Mesothelial cell of epicardium (in vitro differentiated cells): ENCODE measurements around the gene MGAT5. TPM values are rescaled to one million over a fixed set of nuclear protein-coding genes. Genes with fewer than 3 reads are reported as not detected.

Source experiments
- DNase-seq, 2 experiments: peaks; one replicate each; pipeline ENCODE4 v3.0.0; 2021; ENCODE audit warnings: low spot score in 2 of 2; ENCODE audit not compliant: unreplicated experiment in 2 of 2
- H3K27ac Mint-ChIP-seq: 2 replicates; pipeline ENCODE4 v1.8.0; 2021; ENCODE audit warnings: mixed read lengths
- H3K27me3 Mint-ChIP-seq: 2 replicates; pipeline ENCODE4 v1.8.0; 2021; ENCODE audit warnings: low read depth, mixed read lengths
- H3K36me3 Mint-ChIP-seq: 2 replicates; pipeline ENCODE4 v1.8.0; 2021; ENCODE audit warnings: mixed read lengths
- H3K4me1 Mint-ChIP-seq: 2 replicates; pipeline ENCODE4 v1.8.0; 2021; ENCODE audit warnings: mixed read lengths
- H3K4me3 Mint-ChIP-seq: 2 replicates; pipeline ENCODE4 v1.8.0; 2021; ENCODE audit warnings: mild to moderate bottlenecking, moderate library complexity, mixed read lengths
- H3K9me3 Mint-ChIP-seq: 2 replicates; pipeline ENCODE4 v1.8.0; 2021; ENCODE audit warnings: mixed read lengths
- total RNA-seq: library from RNA; stranded (reverse); gene quantifications from 3 replicates; pipeline ENCODE4 v1.2.1, GENCODE V29; 2021
- TF ChIP-seq, protein P1 (sequence below): fragments of 200-600 bp; sonication (generic); IDR thresholded peaks from one replicate; pipeline ENCODE4 v1.5.0; 2021; ENCODE audit warnings: antibody characterized with exemption; ENCODE audit not compliant: unreplicated experiment

The MGAT5 gene
- total RNA-seq, 1 donor from 2014 or later, result 41.1 TPM

DNA sequence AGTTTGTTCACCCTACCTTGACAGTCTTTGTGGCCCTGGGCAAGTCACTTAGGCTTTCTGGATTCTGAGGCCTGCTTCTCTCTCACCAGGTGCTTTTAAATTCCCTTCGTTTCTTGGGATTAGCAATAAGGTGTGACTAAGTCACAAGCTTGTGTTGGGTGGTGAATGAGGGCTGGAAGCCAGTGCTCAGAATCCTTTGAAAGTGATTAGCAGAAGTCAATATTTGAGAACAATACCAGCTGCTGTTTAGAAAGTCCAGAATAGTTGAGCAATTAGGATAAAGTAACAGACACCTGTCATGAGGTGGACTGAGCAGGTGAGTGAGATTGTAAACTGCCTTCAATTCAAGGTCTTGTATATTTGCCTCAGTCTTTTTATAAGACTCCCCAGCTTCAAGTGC lies 19.3 kb upstream of the MGAT5 start:
- no peak overlapping the region for H3K27ac Mint-ChIP-seq
- peaks cover 12% of the 10 kb centered on the region for H3K9me3 Mint-ChIP-seq
- TF ChIP-seq, protein P1, sequence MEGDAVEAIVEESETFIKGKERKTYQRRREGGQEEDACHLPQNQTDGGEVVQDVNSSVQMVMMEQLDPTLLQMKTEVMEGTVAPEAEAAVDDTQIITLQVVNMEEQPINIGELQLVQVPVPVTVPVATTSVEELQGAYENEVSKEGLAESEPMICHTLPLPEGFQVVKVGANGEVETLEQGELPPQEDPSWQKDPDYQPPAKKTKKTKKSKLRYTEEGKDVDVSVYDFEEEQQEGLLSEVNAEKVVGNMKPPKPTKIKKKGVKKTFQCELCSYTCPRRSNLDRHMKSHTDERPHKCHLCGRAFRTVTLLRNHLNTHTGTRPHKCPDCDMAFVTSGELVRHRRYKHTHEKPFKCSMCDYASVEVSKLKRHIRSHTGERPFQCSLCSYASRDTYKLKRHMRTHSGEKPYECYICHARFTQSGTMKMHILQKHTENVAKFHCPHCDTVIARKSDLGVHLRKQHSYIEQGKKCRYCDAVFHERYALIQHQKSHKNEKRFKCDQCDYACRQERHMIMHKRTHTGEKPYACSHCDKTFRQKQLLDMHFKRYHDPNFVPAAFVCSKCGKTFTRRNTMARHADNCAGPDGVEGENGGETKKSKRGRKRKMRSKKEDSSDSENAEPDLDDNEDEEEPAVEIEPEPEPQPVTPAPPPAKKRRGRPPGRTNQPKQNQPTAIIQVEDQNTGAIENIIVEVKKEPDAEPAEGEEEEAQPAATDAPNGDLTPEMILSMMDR, result no peak
- peaks cover 3% of the 10 kb centered on the region for H3K36me3 Mint-ChIP-seq
- DNase-seq, result no peak
- no peaks in the 10 kb centered on the region for H3K27me3 Mint-ChIP-seq
- H3K4me3 Mint-ChIP-seq, result no peak overlapping the region
- peaks cover 28% of the 10 kb centered on the region for H3K4me1 Mint-ChIP-seq

DNA sequence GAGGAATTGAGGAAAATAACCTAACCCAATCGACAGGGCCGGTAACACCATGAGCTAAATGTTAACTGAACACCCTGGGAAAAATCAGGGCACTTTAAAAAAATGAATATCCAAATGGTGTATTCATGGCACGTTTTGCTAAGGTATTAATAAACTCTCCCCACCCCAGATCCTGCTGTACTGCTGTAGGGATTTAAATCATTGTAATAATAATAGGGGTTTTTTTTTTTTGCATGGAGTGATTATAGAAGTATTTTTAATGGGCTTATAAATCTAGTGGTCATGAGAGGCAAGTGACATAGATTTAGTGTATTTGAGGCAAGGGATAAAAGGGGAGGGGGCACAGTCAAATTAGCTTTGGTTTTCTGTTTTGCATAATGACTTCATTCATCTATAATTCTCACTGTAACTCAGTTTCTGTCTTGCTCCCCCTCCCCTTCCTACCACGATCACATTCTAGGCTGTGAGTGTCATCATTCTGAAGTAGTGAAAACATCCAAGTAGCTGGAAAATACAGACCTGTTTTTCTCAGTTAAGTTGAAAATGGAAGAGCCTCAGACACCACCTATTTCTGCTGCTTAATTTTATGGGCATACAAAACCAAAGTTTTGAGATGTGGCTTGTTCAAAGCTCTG lies 18.2 kb upstream of the MGAT5 start:
- peak overlapping the region; percentile 77 for H3K27ac Mint-ChIP-seq
- TF ChIP-seq, protein P1, result no peak
- H3K4me3 Mint-ChIP-seq, result no peak overlapping the region
- H3K36me3 Mint-ChIP-seq, result no peaks in the 10 kb centered on the region
- DNase-seq, result no peak
- H3K27me3 Mint-ChIP-seq, result no peaks in the 10 kb centered on the region
- peaks cover 28% of the 10 kb centered on the region for H3K4me1 Mint-ChIP-seq
- H3K9me3 Mint-ChIP-seq, result peaks cover 5% of the 10 kb centered on the region

DNA sequence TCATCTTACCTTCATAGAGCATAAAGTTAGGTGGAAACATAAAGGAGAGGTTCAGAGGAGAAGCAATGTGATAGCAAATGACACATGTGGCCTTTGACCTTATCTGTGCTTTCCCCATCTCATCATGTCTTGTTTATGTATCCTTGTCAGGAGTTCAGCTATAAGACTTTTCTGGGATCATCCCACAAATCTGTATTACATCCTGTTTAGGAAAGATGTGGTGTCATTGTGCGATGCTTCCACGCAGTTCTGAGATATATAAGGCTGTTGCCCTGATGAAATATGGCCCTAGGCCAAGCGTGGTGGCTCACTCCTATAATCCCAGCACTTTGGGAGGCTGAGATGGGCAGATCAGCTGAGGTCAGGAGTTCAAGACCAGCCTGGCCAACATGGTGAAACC lies 15.5 kb upstream of the MGAT5 start:
- no peaks in the 10 kb centered on the region for H3K27me3 Mint-ChIP-seq
- no peak overlapping the region for H3K27ac Mint-ChIP-seq
- H3K4me3 Mint-ChIP-seq, result no peak overlapping the region
- TF ChIP-seq, protein P1, result no peak
- H3K36me3 Mint-ChIP-seq, result no peaks in the 10 kb centered on the region
- DNase-seq, result no peak
- no peaks in the 10 kb centered on the region for H3K9me3 Mint-ChIP-seq
- H3K4me1 Mint-ChIP-seq, result peaks cover 21% of the 10 kb centered on the region

DNA sequence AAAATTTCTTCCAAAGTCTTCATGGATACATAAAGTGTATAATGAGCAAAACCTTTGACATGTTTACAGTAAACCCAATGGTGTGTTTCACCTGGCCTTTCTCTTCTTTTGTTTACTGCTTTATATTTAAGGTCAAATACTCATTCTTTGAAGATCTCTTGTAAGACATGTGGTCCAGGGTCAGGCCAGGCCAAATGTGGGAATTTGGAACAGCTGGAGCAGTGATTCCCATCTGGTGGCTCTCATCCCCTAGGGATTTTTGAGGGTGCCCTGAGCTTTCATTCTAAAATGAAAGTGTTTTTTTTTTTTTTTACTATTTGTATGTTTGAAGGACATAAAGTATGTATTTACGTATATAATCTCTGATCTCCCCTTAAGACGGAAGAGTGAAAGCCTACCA lies 13.8 kb upstream of the MGAT5 start:
- Mint-ChIP-seq H3K36me3 (no peaks in the 10 kb centered on the region), H3K9me3 (no peaks in the 10 kb centered on the region), H3K27ac (no peak overlapping the region), H3K4me3 (no peak overlapping the region), H3K4me1 (peaks cover 24% of the 10 kb centered on the region), H3K27me3 (no peaks in the 10 kb centered on the region)
- TF ChIP-seq, protein P1, result no peak
- DNase-seq, result no peak

DNA sequence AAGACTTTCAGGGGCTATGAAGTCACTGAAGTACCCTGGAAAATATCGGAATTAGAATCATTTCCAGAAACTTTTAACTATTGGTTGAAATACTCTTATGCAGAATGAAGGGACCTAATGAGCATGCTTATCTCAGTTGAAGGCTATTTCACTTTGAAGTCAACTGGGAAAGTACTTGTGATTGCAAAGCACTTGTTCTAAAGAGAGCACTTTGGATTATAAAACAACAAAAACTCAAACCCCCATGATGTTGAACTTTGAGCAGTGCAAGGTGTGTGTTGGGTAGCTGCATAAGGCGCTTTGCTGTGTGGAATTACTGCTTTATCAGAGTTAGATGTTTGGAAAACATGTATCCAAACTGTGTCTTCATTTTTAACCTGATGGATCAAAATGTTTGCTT lies 12.0 kb upstream of the MGAT5 start:
- no peaks in the 10 kb centered on the region for H3K36me3 Mint-ChIP-seq
- no peak for DNase-seq
- H3K27ac Mint-ChIP-seq, result no peak overlapping the region
- H3K4me1 Mint-ChIP-seq, result peaks cover 18% of the 10 kb centered on the region
- H3K9me3 Mint-ChIP-seq, result no peaks in the 10 kb centered on the region
- TF ChIP-seq, protein P1, result no peak
- no peaks in the 10 kb centered on the region for H3K27me3 Mint-ChIP-seq
- no peak overlapping the region for H3K4me3 Mint-ChIP-seq

DNA sequence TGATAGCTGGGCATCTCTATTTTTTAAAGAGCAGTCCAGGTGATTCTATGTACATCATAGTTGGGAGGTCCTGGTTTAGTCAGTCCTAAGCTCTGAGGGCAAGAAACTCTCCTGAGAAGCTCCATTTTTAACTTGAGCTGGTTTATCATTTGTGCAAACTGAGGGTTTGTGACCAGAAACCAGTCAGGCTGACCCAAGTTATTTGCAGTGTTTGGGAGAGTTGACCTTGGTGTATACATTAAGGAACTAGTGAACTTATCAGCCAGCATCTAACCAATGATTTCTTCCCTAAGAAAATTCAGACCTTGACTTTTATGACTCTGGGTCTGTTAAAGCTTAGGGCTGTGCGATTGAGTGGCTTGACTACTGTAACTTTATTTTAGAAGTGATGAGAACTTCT lies 10.6 kb upstream of the MGAT5 start:
- no peak overlapping the region for H3K4me3 Mint-ChIP-seq
- H3K4me1 Mint-ChIP-seq, result peaks cover 18% of the 10 kb centered on the region
- H3K36me3 Mint-ChIP-seq, result no peaks in the 10 kb centered on the region
- no peaks in the 10 kb centered on the region for H3K27me3 Mint-ChIP-seq
- TF ChIP-seq, protein P1, result no peak
- no peaks in the 10 kb centered on the region for H3K9me3 Mint-ChIP-seq
- no peak overlapping the region for H3K27ac Mint-ChIP-seq
- no peak for DNase-seq
